Measurements from ENCODE around the gene TNPO3.

- TF ChIP-seq EZH2 (IDR thresholded peaks at IDR 0.05), result no peak
- TF ChIP-seq POLR2AphosphoS5 (IDR thresholded peaks at IDR 0.05; ENCODE audit: borderline replicate concordance, low read depth, low read length), result no peak
These were observed 148.7 kb downstream of the TNPO3 start for GRCh38 chr7:128906001-128906765.
